ENCODE results near the gene QRFP.
"Not testable (repeated sequence)": the region's sequence is repeated elsewhere in the genome, so short reads cannot be mapped to it uniquely, and the experiment has no call there.

Gene QRFP

DNA sequence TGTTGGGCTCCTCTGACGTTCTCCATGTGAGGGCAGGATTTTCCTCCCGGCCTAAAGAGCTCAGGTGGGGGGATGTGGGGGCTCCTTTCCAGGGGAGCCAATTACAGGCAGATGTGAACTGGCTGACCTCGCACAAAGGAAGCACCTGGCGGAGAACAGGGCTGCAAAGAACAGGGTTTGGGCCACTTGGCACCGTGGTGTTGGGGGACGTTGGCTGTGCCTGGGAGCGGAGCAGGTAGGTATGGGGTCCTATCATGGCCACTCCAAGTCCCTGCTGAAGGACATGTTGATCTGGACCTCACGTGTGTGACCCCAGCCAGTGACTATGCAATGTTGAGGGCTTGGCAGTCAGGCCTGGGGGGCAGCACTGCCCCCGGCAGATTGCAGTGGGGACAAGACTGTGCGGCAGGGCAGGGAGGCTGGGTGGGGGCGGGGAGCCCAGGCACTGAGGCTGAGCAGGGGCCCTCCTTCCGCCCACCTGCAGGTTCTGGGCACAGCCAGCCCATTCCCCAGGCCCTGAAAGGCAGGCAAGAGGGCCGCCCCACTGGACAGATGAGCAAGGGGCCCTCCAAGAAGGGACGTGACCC lies 23.0 kb upstream of the QRFP start:
- no peak for DNase-seq (ENCODE audit: low read depth)

DNA sequence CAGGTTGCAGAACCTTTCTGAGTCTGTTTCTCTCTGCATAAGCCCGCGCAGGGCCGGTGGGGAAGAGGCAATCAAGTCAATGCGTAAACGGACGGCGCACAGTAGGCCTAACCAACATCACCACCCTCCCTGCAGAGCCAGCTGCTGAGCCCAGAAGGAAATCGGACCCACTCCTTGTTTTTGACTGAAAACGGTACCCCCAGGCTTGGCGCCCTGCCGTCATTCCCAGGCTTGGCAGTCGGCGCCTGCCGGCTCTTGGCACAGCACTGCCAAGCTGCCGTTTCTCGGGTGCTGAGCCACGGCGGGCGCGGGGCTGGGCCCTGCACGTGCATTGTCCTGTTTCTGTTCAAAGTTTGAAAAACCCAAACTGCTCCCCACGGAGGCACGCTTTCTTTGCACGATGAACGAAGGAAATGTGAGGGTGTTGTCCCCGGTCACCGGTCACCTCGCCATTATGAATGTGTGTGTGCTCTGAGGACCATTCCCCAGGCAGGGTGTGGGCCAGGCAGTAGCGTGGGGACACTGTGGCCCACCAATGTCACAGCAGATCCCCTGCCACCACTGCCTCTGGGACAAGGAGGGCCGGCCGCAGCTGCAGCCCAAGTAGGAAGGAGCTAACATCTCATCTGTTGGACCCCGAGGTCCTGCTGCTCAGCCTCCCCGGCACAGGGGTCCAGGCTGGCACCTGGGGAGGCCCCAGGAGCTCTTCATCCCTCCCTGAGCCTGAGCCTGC lies 22.4 kb upstream of the QRFP start:
- no peak for DNase-seq (ENCODE audit: low read depth)

DNA sequence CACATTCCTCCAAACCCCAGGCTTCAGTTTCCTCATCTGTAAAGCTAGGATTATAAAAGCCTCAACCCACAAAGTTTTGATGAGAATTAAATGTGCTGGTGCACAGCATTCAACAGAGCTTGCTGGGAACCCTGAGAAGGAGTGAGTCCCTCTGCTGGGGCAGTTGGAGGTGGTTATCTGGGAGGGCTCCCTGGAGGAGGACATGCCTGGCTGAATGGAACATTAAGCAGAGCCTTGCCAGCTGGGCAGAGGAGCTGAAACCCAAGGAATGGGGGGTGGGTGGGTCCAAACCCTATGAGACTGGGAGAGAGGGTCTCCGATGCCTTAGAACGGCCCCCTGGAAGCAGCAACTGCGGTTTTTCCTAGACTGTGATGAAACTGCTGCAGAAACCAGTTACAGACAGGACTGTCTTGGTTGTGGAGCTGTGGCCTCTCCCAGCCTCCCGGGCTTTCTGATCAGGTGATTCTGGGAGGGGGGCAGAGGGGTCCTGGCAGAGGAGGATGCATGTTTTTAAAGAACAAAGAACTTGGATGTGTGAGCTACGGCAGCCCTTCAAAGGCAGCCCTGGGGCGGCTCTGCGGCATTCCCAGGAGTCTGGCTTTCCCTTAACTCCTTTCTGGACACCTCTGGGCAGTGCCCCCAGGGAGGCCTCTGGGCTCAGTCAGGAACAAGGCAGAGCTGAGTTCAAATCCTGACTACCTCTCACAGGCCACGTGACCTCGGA lies 21.7 kb upstream of the QRFP start:
- DNase-seq (ENCODE audit: low read depth), result no peak

DNA sequence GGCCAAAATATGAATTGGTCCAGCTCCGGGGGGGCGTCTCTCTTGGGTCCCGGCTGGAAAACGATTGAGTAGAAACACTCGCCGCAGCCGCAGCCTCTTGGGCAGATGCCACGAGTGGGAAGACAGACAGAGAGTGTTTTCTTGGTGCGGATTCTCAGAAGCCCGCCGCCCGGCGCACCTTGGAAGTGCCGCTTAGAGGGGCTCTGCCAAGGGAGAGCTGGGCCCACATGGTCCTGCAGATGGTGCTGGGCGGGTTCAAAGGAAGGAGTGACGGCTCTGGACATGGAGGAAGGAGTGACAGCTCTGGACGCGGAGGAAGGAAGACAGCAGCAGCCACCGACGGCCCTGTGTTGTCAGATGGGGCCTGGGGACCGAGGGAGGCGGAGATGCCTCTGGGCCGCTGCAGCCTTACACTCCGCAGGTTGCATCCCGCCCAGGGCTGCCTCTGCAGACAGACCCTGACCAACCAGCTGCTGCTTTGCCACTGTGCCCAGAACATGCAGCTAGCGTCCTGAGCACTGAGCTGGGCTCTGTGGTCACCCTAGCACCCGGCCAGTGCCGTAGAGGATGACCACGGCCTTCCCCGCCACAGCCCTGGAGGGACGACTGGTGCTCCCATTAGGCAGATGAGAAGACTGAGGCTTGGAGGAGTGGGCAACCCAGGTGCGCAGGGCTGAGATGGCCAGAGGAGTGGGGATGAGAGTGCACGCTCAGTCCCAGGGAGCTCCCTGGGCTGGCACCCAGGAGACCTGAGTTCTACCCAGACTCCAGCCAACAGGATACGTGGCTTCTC lies 20.8 kb upstream of the QRFP start:
- DNase-seq (ENCODE audit: low read depth), result no peak

DNA sequence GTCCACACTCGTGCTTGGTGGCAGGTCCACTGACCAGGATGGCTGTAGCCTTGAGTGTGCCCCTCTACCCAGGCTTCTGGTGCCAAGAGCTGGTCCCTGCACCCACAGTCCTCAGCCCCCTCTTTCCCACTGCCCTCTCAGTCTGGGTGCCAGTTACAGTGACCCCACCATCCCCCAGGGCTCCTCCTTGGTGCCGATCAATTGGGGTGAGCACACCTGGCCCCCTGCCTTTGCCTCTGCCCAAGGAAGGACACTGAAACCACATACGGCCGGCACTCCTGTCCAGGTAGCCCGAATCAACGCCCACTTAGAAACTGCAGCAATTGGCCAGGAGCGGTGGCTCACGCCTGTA lies 18.5 kb upstream of the QRFP start:
- DNase-seq (ENCODE audit: low read depth), result no peak

DNA sequence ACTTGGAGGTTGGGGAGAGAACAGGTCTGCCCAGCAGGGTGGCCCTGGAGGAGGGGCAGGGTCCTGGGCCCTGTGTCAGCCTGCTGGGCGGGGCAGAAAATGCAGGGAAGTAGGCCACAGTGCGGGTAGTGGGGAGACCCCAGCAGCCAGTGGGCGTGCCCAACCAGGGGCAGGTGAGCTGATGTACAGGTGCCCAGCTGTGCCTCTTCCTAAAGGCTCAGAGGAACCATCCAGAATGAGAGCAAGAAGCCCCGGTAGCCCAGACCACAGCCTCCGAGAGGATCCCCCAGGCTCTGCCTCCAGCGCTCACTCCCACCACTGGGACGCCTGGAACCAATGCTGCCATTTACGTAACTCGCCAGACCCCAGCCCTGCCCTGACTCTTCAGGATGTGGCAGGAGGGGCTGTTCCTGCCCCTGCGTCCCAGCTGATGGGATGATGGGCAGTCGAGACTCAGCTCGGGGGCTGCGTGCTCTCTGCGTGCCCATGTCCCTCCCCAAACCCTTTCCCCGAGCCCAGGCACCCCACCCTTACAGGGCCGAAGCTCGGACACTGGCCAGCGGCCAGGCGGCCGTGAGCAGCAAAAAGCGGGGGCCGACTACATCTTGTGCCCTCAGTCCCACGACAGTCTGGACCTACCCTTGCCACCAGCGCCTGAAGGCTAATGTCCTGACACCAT lies 17.9 kb upstream of the QRFP start:
- no peak for DNase-seq (ENCODE audit: low read depth)

DNA sequence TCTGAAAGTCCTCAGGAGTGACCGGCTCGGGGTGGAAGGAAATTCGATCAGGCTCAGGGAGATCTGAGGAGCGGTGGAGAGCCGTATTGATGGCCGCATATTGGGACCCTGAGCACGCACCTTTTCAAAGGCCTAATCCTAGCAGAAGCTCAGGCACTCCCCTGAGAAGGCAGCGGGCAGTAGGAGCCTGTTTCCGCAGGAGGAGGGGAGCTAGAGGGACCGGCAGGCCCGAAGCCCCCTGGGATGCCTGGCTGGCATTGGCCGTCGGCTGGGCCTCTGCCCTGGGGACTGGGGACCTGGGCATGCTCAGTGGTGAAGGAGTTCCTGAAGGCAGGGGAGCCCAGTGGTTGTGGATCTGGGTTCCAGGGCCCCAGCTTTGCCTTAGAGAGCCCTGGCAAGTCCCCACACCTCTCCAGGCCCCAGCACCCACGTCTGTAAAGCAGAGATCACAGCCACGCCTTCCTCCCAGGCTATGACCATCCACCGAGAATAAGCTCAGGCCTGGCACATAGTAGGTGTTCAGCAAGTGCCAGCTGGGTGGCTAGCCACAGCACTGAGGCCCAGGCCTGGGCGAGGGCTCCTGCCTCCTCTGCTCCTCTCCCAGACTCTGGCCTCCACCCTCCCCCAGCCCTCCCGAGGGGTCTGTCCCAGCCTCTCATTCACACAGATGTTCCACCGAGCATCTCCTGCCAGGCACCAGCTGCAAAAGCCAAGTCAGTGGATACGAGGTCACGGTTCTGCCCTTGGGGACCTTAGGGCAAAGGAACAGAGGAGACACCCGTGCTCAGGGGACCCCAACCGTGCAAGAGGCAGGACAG lies 17.2 kb upstream of the QRFP start:
- DNase-seq (ENCODE audit: low read depth), result no peak

DNA sequence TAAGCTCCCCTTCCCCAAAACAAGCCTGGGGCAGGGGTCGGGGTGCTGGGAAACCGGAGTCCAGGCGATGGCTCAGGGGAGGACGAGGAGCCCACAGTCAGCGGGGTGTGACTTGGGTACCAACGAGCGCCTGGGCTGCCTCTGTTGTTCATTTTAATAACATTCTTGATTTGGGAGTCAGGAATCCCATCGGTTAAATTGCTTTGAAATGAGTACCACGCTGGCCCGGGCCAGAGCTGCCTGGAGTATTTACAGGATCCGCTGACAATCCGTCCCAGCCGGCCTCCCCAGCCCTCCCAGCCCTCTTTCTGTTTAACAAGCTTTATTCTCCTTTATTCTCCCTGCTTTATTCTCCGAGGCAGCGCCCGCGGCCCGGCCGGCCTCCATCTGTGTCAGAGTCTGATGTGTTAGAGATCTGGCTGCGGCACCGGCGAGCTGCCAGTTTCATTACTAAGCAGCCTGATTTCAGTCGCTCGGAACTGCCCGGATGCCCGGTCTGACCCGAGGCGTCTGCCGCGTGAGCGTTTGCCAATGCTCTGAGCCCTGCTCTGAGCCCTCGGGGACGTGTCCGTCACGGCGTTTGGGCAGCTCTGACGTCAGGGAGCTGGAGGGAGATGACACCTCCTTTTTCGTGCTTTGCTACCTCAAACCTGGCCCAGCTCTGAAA lies 16.5 kb upstream of the QRFP start:
- DNase-seq (ENCODE audit: low read depth), result no peak

DNA sequence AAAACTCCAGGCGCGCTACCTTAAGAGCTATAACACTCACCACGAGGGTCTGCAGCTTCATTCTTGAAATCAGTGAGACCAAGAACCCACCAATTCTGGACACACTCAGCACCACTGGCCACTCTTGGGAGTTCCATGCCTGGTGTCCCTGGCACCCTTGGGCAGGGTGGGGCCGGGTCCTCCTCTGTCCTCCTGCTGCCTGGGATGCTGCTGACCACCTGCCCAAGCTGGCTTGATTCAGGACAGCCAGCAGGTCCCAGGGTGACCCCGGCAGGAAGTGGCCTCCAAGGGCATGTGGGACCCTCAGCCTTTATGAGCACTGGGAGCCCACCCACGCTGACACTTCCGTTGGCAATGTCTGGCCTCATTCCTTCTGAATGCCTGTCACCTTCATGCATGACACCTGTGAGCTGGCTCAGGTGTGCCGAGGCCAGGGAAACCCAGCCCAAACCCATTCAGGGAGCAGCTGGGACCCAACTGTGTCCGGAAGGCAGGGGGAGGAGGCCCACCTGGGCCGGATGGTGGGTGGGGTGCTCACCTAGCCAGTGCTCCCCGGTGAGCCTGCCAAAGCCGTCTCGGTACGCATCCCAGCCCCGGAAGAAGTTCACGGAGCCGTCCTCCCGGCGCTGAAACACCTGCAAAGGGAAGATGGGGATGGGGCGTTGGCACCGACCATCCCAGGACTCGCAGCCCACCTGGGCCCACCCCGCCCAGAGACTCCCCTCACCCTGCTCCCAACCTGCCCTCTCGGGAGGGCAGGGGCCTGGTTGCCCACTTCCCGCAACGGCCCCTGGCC lies 14.8 kb upstream of the QRFP start:
- no peak for DNase-seq (ENCODE audit: low read depth)

DNA sequence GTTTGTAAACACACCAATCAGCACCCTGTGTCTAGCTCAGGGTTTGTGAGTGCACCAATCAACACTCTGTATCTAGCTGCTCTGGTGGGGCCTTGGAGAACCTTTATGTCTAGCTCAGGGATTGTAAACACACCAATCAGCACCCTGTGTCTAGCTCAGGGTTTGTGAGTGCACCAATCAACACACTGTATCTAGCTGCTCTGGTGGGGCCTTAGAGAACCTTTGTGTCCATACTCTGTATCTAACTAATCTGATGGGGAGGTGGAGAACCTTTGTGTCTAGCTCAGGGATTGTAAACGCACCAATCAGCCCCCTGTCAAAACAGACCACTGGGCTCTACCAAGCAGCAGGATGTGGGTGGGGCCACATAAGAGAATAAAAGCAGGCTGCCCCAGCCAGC lies 14.1 kb upstream of the QRFP start:
- not testable (repeated sequence) for DNase-seq (ENCODE audit: low read depth)

DNA sequence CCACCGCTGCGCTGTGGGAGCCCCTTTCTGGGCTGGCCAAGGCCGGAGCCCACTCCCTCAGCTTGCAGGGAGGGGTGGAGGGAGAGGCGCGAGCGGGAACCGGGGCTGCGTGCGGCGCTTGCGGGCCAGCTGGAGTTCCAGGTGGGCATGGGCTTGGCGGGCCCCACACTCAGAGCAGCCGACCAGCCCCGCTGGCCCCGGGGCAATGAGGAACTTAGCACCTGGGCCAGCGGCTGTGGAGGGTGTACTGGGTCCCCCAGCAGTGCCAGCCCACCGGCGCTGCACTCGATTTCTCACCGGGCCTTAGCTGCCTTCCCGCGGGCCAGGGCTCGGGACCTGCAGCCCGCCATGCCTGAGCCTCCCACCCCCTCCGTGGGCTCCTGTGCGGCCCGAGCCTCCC lies 13.4 kb upstream of the QRFP start:
- DNase-seq (ENCODE audit: low read depth), result not testable (repeated sequence)

DNA sequence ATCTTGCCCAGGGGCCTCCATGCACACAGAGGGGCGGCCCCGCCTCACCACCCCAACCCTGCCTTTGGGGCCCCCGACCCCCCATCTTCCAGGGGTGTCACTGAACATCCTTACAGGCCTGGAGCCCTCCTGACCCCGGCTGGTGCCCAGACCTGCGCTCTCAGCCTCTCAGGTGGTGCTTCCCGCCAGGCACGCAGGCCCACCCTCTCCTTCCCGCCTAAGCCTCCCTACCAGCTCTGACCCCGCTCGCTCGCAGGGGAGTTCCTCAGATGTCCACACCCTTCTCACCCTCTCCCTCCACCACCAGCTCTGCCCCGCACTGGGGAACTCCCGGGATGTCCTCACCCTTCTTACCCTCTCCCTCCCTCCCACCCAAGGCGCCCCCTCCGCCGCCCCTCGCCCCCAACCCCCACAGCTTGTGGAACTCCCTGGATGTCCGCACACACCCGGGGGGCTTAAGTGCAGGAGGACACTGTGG lies 12.3 kb upstream of the QRFP start:
- no peak for DNase-seq (ENCODE audit: low read depth)

DNA sequence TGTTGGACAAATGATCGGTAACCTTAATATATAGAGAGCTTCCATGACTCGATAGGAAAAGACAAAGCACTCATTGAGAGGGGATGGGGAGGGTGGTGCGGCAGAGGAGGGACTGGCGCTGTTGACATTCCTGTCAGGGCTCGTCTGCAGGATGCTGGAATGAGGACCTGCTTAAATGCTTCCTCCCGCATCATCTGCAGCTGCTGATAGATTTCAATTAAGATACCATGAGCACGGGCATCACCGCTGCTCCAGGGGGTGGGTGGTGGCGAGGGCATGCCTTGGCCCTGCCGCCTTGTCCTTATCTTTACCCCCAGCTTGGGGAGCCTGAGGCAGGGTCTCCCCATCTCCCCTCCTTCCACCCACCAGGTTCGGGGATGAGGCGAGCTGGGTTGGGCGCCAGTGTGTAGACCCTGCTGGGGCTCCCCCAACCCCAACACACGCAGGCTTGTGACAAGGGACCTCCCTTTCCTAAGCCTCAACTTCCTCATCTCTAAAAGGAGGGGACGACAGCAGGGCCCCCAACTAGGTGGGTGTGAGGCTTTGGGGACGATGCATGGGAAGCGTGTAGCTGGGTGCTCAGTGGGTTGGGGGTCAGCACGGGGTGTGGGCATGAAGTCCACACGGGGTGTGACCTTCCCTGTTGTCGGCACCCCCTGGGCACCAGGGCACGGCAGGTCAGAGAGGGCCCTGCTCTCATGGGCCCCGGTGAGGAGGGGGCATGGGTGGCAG lies 11.7 kb upstream of the QRFP start:
- no peak for DNase-seq (ENCODE audit: low read depth)

DNA sequence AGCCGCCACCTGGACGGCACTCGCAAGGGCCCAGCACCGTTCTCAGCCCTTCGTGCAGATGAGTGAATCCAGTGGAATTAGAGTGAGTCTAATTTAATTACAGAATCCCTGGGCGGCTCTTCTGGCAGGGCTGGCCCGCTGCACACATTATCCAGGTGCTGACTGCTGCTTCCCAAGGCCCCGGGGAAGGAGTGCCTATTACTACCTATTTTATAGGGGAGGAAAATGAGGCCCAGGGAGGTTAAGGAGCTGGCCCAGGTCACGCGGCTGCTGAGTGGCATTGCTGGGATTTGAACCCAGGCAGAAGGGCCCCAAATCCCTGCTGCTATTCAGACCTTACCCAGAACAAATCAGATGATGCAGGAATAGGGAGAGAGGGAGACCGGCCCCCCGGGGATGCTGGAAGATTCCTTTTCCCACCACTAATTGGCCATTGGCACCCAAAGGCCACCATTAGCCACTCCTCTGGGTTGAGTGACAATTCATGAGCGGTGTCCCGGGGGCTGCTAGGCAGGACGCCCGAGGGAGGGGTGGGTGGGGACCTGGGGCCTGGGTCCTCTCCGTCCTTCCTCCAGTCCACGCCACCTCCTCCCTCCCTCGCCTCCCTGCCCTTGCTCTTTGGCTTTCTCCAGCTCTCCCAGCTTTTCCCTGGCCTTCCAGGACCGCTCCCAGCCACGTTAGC lies 10.3 kb upstream of the QRFP start:
- DNase-seq (ENCODE audit: low read depth), result no peak

DNA sequence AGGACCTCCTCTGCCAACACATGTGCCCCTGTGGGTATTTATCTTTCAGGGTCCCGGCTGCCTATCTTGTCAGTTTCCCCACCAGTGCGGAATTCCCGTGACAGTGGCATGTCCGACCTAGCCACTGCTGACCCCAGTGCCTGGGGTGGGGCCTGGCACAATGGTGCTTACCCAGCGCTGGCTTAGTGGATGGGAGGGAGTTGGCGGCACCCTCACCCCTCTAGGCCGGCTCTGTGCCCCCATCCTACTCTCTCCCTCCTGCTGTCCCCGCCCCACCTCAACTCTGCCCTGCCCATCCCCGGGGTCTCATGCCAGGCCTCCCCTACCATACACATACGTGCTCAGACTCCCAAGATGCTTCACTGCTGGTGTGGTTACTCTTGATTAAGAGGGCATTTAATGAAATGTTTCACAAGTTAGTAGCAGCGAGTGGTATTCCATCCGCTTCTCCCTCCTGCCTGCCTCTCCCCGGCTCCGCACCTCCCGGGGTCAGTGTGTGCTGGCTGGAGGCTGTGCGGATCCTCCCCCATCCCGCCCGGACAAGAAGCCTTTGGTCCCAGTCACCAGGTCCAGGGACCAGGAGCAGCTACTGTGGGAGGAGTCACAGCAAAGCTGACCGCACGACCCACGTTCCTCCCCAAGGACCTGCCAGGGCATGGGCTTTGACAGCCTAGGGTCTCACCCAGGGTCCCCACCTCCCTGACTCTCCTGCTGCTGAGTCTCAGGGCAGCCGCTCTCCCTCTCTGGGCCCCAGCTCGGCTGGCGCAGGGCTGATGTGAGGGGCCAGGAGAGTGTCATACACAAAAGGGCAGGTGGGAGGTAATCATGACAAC lies 9.5 kb upstream of the QRFP start:
- DNase-seq (ENCODE audit: low read depth), result no peak

DNA sequence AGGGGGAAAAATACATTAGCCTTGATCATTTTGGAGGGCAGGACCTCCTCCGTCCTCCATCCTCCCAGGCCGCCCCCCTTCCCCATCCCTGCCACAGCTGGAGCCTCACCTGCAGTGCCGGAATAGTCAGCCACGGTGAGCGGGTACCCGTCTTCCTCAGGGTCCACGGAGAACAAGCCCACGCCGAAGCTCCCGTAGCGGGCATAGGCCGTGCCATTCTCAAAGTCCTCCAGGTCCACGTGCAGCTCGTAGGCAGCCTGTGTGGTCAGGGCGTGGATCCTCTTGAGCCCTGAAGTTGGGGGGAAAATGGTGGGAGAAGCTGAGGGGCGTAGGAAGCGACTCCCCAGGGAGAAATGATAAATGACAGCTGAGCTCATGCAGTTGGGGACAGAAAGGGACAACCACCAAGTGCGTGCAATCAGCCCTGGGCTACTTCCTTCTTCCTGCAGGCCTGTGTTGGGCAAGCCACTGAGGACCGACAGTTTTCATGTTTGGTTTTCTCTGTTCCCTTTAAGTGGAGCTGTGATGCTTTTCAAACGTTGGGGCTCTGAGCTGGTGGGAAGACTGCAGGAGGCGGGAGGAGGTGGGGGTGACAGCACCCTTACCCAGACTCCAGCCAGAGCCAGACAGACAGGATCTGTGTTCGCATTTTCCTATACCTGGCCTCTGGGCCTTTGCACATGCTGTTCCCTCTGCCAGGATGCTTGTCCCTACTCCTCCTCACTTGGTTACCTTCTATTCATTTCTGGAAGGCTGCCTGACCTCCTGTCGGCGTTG lies 8.7 kb upstream of the QRFP start:
- no peak for DNase-seq (ENCODE audit: low read depth)

All from activated gamma-delta T cell treated with anti-CD3 and anti-CD28 coated beads, Interleukin-2, amount 50 U/mL, for 16 hours (primary cell).